Astrocyte of the spinal cord (primary cell): ENCODE results near the gene ANP32B.
"Not testable (repeated sequence)": the region's sequence is repeated elsewhere in the genome, so short reads cannot be mapped to it uniquely, and the experiment has no call there.

ENCODE experiments used
- DNase-seq: peaks from one replicate; pipeline ENCODE4 v3.0.0; 2011; ENCODE audit warnings: low read depth, low spot score
- H3K4me3 ChIP-seq: 2 replicates; pipeline ENCODE4 v1.5.1; 2011; ENCODE audit warnings: low read depth, mild to moderate bottlenecking, low read length, moderate library complexity
- CTCF ChIP-seq: IDR thresholded peaks from 2 replicates; pipeline ENCODE4 v1.5.1; 2012; ENCODE audit warnings: low read depth, mild to moderate bottlenecking, low read length, inconsistent platforms
- in situ Hi-C: cut with HindIII; loops from 2 replicates; pipeline ENCODE4 v1.10.0; 2017; ENCODE audit warnings: low sequenced_read_pairs

ANP32B gene

DNA sequence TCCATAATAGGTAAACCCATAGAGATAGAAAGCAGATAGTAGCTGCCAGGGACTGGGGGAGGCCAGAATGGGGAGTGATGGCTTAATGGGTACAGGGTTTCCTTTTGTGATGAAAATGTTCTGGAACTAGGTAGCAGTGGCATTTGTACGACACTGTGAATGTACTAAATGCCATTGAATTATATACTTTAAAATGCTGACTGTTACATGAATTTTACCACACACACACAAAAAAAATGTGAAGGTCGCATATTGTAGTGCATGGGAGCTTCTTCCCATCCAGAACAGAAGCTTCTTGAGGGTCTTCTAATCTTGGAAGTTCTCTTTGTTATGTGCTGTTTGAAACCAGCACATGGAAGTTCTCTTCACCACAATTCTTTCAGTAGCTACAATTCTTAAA lies 19.9 kb upstream of the ANP32B start:
- H3K4me3 ChIP-seq: no peak overlapping the region
- no peak for DNase-seq
- in situ Hi-C loops: no loop called here
- TF ChIP-seq CTCF: no peak

DNA sequence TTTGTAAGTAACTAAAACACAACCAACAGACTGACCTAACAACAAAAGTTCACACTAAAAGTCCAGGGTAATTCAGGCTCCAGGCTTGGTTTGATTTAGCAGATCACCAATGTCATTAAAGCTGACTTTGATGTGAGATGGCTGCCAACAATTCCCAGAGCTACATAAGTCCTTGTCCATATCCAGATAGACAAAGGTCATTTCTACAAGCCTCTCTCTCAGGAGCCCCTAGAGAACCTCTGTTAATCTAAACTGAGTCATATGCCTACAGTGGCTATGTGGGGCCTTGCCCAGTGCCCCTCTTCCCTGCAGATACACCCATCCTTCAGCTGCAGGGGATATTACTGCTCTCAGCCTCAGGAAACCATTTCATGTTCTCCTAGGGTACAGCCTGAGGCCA lies 18.2 kb upstream of the ANP32B start:
- no peak overlapping the region for H3K4me3 ChIP-seq
- no peak for TF ChIP-seq CTCF
- DNase-seq: no peak
- in situ Hi-C loops: no loop called here

- no peak for TF ChIP-seq CTCF
- no peak overlapping the region for H3K4me3 ChIP-seq
- in situ Hi-C loops: no loop called here
- no peak for DNase-seq
Measured at GRCh38 chr9:97966493-97966892, 16.6 kb upstream of the ANP32B start.

GRCh38 chr9:97969014-97969413 lies 14.1 kb upstream of the ANP32B start:
- no peak for DNase-seq
- no peak overlapping the region for H3K4me3 ChIP-seq
- in situ Hi-C loops: no loop called here
- TF ChIP-seq CTCF: no peak

DNA sequence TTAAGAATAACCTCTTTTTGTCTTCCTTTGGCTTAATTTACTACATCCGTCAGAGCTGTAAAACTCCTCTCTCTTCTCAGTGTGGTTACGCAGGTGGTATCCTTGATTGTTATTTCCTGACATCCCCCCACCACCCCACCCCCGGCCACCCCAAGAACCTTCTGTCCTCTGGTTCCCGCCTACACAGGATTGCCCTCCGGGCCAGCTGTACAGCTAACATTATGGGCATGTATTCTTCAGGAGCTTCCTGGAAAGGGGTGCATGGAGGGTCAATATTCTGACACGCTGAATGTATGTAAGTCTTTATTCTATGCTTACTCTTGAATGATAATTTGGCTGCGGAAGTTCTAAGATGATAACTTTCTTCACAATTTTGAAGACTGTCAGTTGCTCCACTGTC lies 13.0 kb upstream of the ANP32B start:
- in situ Hi-C loops: no loop called here
- no peak for TF ChIP-seq CTCF
- no peak overlapping the region for H3K4me3 ChIP-seq
- no peak for DNase-seq

DNA sequence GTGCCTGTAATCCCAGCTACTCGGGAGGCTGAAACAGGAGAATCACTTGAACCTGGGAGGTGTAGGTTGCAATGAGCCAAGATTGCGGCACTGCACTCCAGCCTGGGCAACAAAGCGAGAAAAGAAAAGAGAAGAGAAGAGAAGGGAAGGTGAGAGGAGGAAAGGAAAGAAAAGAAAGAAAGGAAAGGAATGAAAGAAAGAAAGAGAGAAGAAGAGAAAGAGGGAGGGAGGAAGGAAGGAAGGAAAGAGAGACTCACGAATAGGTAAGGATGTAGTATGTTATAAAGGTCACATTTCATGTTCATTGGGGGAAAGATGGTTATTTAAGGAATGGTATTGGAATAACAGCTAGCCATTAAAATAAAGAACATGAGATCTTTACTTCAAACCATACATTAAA lies 10.4 kb upstream of the ANP32B start:
- no peak overlapping the region for H3K4me3 ChIP-seq
- DNase-seq: no peak
- in situ Hi-C loops: no loop called here
- TF ChIP-seq CTCF: no peak

DNA sequence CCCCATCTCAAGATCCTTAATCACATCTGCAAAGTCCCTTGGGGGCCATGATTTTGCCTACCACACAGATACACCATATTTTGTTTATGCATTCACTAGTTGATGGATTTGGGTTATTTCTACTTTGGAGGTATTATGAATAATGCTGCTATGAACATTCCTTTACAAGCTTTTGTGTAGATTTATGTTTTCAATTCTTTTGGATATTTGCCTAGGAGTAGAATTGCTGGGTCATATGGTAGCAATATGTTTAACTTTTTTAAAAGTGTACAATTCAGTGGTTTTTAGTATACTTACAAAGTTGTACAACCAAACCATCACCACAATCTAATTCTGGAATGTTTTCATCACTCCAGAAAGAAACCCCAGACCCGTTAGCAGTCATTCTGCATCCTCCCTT lies 7.8 kb upstream of the ANP32B start:
- no peak for TF ChIP-seq CTCF
- no peak for DNase-seq
- no peak overlapping the region for H3K4me3 ChIP-seq
- in situ Hi-C loops: no loop called here

- in situ Hi-C loops: not testable (repeated sequence)
Measured at GRCh38 chr9:97976633-97977032, 6.5 kb upstream of the ANP32B start.

More at GRCh38 chr9:97976633-97977032, 6.5 kb upstream of the ANP32B start:
- DNase-seq, H3K4me3 ChIP-seq: not testable (repeated sequence)
